HG03460 (cell line): Measurements from ENCODE around the gene KCNT1.

Source experiments
- ATAC-seq: cut with Tn5 transposase; IDR thresholded peaks from one replicate; pipeline ENCODE4 v1.9.1; 2021; ENCODE audit not compliant: unreplicated experiment

Gene KCNT1

GRCh38 chr9:135762921-135763320 lies 60.9 kb downstream of the KCNT1 start:
- no peak for ATAC-seq

GRCh38 chr9:135763716-135764446 lies 61.9 kb downstream of the KCNT1 start:
- ATAC-seq = no peak

DNA sequence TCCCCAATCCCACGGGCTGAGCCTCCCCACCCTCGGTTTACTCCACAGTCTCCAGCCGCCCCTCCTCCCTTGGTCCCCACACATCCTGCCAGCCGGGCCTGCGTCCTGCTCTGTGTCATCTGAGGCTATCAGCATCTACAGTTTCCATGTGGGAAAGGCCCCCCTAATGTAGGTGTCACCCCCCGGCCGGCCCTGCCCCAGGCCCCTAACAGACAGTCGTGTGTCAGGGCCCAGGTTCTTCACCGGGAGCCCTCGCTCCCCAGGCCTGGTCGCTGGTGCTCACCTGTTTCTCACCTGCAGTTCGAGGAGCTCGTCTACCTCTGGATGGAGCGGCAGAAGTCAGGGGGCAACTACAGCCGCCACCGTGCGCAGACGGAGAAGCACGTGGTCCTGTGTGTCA lies 62.7 kb downstream of the KCNT1 start:
- no peak for ATAC-seq

- ATAC-seq = no peak
Observed at GRCh38 chr9:135765416-135765815, 63.4 kb downstream of the KCNT1 start.

DNA sequence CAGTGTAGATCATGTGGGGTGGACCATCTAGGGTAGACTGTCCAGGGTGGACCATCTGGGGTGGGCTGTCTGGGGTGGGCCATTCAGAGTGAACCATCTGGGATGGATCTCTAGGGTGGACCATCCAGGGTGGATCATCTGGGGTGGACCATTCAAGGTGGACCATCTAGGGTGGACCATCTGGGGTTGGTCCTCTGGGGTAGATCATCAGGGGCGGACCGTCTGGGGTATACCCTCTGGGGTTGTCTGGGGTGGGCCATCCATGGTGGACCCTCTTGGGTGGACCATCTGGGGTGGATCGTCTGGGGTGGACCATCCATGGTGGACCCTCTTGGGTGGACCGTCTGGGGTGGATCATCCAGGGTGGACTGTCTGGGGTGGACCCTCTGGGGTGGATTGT lies 64.3 kb downstream of the KCNT1 start:
- no peak for ATAC-seq

GRCh38 chr9:135766707-135767106 lies 64.7 kb downstream of the KCNT1 start:
- ATAC-seq = no peak

DNA sequence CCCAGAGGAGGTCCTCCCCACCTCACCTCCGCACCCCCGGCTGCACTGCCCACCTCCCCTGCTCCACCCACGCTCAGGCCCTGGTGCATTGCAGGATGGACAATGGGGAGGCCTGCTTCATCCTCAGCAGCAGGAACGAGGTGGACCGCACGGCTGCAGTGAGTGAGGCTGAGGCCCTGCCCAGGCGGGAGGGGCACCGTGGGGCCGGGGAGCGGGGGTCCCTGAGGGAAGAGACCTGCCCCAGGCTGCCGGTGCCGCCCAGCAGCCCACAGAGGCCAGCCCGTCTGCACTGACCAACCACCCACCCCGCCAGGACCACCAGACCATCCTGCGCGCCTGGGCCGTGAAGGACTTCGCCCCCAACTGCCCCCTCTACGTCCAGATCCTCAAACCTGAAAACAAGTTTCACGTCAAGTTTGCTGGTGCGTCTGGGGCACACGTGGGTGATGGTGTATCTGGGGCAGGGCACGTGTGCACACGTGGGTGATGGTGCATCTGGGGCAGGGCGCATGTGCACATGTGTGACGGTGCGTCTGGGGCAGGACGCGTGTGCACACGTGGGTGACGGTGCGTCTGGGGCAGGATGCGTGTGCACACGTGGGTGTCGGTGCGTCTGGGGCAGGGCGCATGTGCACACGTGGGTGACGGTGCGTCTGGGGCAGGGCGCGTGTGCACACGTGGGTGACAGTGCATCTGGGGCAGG lies 66.7 kb downstream of the KCNT1 start:
- no peak for ATAC-seq

DNA sequence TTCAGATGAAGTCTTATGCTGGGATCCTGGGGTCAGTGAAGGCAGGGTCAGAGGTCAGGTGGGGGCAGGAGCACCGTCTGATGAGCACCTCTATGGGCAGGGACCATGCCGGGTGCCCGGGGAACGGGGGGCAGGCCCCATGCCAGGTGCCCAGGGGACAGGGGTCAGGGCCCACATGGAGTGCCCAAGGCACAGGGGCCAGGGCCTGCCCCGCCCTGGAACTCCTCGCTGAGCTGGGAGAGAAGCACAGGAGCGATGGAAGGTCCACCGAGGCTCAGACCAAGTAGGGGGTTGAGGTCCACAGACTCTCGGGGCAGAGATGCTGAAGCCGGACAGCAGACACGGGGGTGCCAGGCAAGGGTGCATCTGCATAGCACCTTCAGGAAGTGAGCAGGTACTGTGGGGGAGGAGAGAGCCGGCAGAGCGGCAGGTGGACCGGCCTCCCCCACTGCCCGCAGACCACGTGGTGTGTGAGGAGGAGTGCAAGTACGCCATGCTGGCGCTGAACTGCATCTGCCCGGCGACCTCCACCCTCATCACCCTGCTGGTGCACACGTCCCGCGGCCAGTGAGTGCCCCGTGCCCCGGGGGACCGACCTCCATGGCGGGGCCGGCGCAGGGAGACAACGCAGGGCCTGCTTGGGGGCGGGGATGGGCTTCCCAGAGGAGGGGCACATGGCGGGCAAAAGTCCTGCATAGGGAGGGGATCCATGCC lies 67.7 kb downstream of the KCNT1 start:
- no peak for ATAC-seq

DNA sequence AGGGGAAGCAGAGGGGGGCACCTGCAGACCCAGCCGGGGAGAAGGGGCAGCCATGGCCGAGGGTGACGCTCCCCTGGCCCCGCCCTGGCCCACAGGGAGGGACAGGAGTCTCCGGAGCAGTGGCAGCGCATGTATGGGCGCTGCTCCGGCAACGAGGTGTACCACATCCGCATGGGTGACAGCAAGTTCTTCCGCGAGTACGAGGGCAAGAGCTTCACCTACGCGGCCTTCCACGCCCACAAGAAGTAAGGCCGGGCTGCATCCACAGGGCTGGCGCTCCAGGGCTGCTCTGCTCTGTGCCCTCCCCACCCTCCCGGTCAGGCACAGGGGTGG lies 68.2 kb downstream of the KCNT1 start:
- no peak for ATAC-seq

DNA sequence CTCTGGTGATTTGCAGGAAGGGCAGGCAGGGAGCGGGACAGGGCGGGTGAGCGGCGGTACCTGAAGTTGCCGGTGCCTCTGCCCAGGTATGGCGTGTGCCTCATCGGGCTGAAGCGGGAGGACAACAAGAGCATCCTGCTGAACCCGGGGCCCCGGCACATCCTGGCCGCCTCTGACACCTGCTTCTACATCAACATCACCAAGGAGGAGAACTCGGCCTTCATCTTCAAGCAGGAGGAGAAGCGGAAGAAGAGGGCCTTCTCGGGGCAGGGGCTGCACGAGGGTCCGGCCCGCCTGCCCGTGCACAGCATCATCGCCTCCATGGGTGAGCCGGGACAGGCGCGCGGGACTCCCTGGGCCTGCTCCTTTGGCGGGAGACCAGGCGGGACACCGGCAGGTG lies 68.8 kb downstream of the KCNT1 start:
- ATAC-seq = no peak

GRCh38 chr9:135771401-135772051 lies 69.5 kb downstream of the KCNT1 start:
- ATAC-seq = no peak

GRCh38 chr9:135772056-135772646 lies 70.2 kb downstream of the KCNT1 start:
- no peak for ATAC-seq

- ATAC-seq = no peak
Observed at GRCh38 chr9:135772702-135773493, 70.9 kb downstream of the KCNT1 start.

DNA sequence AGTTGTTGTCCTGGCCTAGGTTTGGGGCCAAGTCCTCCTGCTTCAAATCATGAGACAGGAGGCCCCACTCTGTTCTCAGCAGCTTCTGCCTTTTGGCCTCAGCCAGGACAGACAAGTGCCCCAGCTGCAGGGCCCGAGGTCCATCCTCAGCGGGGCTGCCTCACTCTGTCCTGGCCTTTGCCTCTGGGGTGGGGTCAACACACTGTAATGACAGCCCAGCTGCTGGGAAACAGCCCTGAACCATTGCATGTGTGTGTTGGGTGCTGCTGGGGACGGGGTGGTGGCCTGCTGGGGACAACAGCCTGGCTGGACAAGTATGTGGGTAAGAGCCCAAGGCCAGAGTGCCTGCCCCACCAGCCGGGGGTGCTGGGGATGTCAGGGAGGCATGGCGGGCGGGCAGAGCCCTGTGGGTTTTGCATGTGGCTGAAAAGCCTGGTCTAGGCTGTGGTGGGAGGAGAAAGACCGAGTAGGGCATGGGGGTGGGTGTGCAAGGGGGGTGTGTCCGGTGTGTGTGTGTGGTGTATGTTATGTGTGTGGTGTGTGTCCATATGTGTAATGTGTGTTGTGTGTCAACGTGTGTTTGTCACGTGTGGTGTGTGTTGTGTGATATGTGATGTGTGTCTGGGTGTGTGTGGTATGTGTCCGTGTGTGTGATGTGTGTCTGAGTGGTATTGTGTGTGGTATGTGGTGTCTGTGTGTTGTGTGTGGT lies 71.7 kb downstream of the KCNT1 start:
- no peak for ATAC-seq

DNA sequence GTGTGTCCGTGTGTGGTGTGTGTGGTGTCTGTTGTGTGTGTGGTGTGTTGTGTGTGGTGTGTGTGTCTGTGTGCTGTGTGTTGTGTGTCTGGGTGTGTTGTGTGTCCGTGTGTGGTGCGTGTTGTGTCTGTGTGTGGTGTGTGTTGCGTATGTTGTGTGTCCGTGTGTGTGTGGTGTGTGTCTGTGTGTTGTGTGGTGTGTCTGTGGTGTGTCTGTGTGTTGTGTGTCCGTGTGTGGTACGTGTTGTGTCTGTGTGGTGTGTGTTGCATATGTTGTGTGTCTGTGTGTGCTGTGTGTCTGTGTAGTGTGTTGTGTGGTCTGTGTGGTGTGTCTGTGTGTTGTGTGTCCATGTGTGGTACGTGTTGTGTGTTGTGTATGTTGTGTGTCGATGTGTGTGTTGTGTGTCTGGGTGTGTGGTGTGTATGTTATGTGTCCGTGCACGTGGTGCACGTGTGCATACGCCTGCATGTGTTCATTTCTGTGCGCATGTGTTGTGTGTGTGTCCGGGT lies 72.3 kb downstream of the KCNT1 start:
- ATAC-seq = no peak

DNA sequence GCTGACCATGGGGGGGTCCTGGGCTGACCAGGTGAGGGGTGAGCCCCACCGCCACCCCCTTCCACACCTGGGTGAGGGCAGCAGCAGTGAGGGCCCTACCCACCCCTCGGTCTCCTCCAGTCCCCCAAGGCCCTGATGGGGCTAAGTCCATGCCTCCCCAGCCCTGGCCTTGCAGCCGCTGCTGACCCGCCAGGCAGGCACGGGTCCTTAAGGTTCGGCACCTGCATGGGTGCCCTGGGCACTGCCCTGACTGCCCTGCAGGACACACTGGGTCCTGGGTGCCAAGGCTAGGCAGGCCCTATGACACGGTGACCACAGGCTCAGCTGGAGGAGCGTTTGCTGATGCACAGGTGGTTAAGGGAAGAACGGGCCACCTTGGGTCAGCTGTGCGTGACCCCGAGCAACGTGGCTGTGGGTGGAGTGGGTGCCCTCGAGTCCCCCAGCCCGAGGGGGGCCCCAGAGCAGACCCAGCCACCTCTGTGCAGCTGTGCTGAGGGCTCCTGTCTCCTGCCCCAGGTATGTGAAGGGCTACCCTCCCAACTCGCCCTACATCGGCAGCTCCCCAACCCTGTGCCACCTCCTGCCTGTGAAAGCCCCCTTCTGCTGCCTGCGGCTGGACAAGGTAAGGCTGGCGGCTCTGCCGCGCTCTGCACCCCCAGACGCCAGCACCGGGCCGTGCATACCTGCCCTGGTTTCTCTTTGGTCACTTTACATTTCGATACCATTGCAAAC lies 73.0 kb downstream of the KCNT1 start:
- no peak for ATAC-seq

DNA sequence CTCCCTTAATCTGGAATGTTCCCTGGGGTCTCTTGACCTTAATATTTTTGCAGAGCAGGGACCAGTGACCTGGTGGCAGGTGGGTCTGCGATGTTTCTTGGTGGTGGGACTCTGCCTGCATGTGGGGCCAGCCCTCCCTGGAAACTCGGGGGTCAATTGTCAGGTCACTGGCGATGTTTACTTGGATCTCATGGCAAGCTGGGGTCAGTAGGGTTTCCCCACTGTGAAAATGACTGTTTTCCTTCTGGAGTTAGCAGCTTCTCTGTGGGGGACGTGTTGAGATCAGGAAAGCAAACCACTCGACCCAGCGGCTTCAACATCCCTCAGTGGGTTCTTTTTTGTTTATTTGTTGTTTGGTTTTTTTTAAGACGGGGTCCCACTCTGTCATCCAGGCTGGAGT lies 73.9 kb downstream of the KCNT1 start:
- no peak for ATAC-seq

- ATAC-seq = no peak
Observed at GRCh38 chr9:135776893-135777622, 75.1 kb downstream of the KCNT1 start.
